Lower leg skin (tissue), 3 donors: Measurements from ENCODE around the gene CKS1B.
"Not testable (repeated sequence)": the region's sequence is repeated elsewhere in the genome, so short reads cannot be mapped to it uniquely, and the experiment has no call there.

Experiments used
- POLR2A ChIP-seq, 2 donors: fragments of 450-650 bp; IDR thresholded peaks; one replicate each; pipeline ENCODE4 v1.6.1; 2016 to 2017; ENCODE audit warnings: antibody characterized with exemption in 2 of 2, mild to moderate bottlenecking in 1 of 2, moderate library complexity in 1 of 2
- TF ChIP-seq, protein P1 (sequence below), 3 donors: fragments of 450-650 bp; IDR thresholded peaks; one replicate each; pipeline ENCODE4 v1.5.1; 2016; ENCODE audit warnings: antibody characterized with exemption in 3 of 3, mild to moderate bottlenecking in 3 of 3, moderate library complexity in 2 of 3

DNA sequence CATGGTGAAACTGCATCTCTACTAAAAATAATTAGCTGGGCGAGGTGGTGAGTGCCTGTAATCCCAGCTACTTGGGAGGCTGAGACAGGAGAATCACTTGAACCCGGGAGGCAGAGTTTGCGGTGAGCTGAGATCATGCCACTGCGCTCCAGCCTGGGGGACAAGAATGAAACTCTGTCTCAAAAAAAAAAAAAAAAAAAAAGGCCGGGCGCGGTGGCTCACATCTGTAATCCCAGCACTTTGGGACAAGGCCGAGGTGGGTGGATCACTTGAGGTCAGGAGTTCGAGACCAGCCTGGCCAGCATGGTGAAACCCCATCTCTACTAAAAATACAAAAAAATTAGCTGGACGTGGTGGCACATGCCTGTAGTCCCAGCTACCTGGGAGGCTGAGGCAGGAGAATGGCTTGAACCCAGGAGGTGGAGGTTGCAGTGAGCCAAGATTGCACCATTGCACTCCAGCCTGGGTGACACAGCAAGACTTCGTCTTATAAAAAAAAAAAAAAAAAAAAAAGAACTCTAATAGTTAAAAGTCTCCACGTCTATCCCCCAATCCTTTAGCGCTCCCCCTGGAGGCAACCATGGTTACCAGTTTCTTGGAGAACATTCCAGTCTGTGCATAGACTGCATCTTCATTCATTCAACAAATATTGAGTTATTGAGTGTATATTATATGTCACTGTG is 21.0 kb downstream of the CKS1B start:
- TF ChIP-seq, protein P1, sequence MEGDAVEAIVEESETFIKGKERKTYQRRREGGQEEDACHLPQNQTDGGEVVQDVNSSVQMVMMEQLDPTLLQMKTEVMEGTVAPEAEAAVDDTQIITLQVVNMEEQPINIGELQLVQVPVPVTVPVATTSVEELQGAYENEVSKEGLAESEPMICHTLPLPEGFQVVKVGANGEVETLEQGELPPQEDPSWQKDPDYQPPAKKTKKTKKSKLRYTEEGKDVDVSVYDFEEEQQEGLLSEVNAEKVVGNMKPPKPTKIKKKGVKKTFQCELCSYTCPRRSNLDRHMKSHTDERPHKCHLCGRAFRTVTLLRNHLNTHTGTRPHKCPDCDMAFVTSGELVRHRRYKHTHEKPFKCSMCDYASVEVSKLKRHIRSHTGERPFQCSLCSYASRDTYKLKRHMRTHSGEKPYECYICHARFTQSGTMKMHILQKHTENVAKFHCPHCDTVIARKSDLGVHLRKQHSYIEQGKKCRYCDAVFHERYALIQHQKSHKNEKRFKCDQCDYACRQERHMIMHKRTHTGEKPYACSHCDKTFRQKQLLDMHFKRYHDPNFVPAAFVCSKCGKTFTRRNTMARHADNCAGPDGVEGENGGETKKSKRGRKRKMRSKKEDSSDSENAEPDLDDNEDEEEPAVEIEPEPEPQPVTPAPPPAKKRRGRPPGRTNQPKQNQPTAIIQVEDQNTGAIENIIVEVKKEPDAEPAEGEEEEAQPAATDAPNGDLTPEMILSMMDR (IDR thresholded peaks at IDR 0.05), result not testable (repeated sequence)
- TF ChIP-seq POLR2A (IDR thresholded peaks at IDR 0.05), result not testable (repeated sequence)
